Bronchial epithelial cell (primary cell): Measurements from ENCODE around the gene PDIK1L. TPM values are rescaled to one million over a fixed set of nuclear protein-coding genes. Genes with fewer than 3 reads are reported as not detected.

Experiments used
- DNase-seq: peaks from one replicate; pipeline ENCODE4 v3.0.0-alpha.2; 2010; ENCODE audit warnings: low read depth
- FAIRE-seq: peaks from 2 replicates; lab custom pipeline; 2011; peaks lifted over from hg19 to GRCh38; lab: Jason Lieb, UNC
- H3K27me3 ChIP-seq: 2 replicates; pipeline ENCODE4 v1.5.1; 2011; ENCODE audit warnings: low read length; ENCODE audit not compliant: control insufficient read depth, insufficient read depth
- H3K36me3 ChIP-seq: 2 replicates; pipeline ENCODE4 v1.5.1; 2011; ENCODE audit warnings: low read length; ENCODE audit not compliant: control insufficient read depth, insufficient read depth
- H3K4me3 ChIP-seq: 2 replicates; pipeline ENCODE4 v1.5.1; 2011; ENCODE audit warnings: mild to moderate bottlenecking, low read depth, low read length, control low read depth
- CTCF ChIP-seq: IDR thresholded peaks from 2 replicates; pipeline ENCODE4 v1.5.1; 2011; ENCODE audit warnings: mild to moderate bottlenecking, moderate library complexity, low read length, control low read depth, inconsistent platforms; ENCODE audit not compliant: insufficient read depth, severe bottlenecking
- total RNA-seq: library from RNA; depleted of rRNA; stranded (reverse); fragments of >200 nt; gene quantifications from 2 replicates; pipeline ENCODE4 v1.2.1, GENCODE V29; 2014

PDIK1L gene
- total RNA-seq, 1 donor from 2014 or later, result 8.7 TPM

- no peak for TF ChIP-seq CTCF
Measured at GRCh38 chr1:26158271-26158907, 46.8 kb downstream of the PDIK1L start.

GRCh38 chr1:26158908-26159742 lies 47.5 kb downstream of the PDIK1L start, which contains the start of gene FAM110D:
FAM110D (plus strand) TSS chr1:26159079; CDS start chr1:26161292, 2,213 bp downstream.
- no peak for FAIRE-seq

More at GRCh38 chr1:26158271-26158907, 46.8 kb downstream of the PDIK1L start:
- DNase-seq (no peak), FAIRE-seq (no peak)
- peaks cover 6% of the 10 kb centered on the region for H3K27me3 ChIP-seq
- no peaks in the 10 kb centered on the region for H3K36me3 ChIP-seq
- no peak overlapping the region for H3K4me3 ChIP-seq

GRCh38 chr1:26159743-26160039 lies 48.1 kb downstream of the PDIK1L start:
- H3K27me3 ChIP-seq, result peaks cover 6% of the 10 kb centered on the region
- no peak for TF ChIP-seq CTCF
- FAIRE-seq (no peak), DNase-seq (no peak)
- H3K4me3 ChIP-seq, result no peak overlapping the region
- no peaks in the 10 kb centered on the region for H3K36me3 ChIP-seq

More at GRCh38 chr1:26158908-26159742, 47.5 kb downstream of the PDIK1L start, which contains the start of gene FAM110D:
- Histone ChIP-seq H3K36me3 (no peaks in the 10 kb centered on the region), H3K4me3 (no peak within 1 kb of the TSS), H3K27me3 (peaks cover 6% of the 10 kb centered on the region)
- no peak for DNase-seq
- TF ChIP-seq CTCF, result no peak

GRCh38 chr1:26160527-26161414 lies 49.1 kb downstream of the PDIK1L start:
- DNase-seq, result no peak
- Histone ChIP-seq H3K36me3 (no peaks in the 10 kb centered on the region), H3K27me3 (peaks cover 7% of the 10 kb centered on the region), H3K4me3 (peak overlapping the region; percentile 39)
- TF ChIP-seq CTCF, result no peak
- no peak for FAIRE-seq

GRCh38 chr1:26161415-26162219 lies 50.0 kb downstream of the PDIK1L start:
- H3K4me3 ChIP-seq, result peak overlapping the region; percentile 39
- H3K36me3 ChIP-seq, result no peaks in the 10 kb centered on the region
- no peak for TF ChIP-seq CTCF
- FAIRE-seq (no peak), DNase-seq (no peak)
- peaks cover 4% of the 10 kb centered on the region for H3K27me3 ChIP-seq
